ENCODE results near the gene ST8SIA4.

GRCh38 chr5:100858987-100859545 is 44.0 kb downstream of the ST8SIA4 start:
- TF ChIP-seq CTCF (conservative IDR thresholded peaks at IDR 0.05 in 1 of 2, IDR thresholded peaks at IDR 0.05 in 1 of 2; ENCODE audit: extremely low read depth in 1 of 2, insufficient read depth in 1 of 2, low read depth in 1 of 2, low read length in 2 of 2) (no peak), EZH2 (IDR thresholded peaks at IDR 0.05; ENCODE audit: borderline replicate concordance, low read length) (no peak)
